GM23338 (cell line): ENCODE results near the gene RYR3.

Experiments used
- CREB1 ChIP-seq: fragments of 250-450 bp; sonication (Bioruptor Pico); IDR thresholded peaks from 2 replicates; pipeline ENCODE4 v1.5.0; 2020; ENCODE audit warnings: low read depth, mild to moderate bottlenecking, moderate library complexity
- EZH2 ChIP-seq: fragments of 200-600 bp; sonication (generic); IDR thresholded peaks from one replicate; pipeline ENCODE4 v1.8.0; 2017; ENCODE audit warnings: antibody characterized with exemption, mild to moderate bottlenecking, low read depth; ENCODE audit not compliant: unreplicated experiment
- EZH2phosphoT487 ChIP-seq: fragments of 200-600 bp; sonication (generic); IDR thresholded peaks from one replicate; pipeline ENCODE4 v1.8.1; 2018; ENCODE audit warnings: antibody characterized with exemption; ENCODE audit not compliant: unreplicated experiment
- JUNB ChIP-seq: IDR thresholded peaks from one replicate; pipeline ENCODE4 v1.6.1; 2016; ENCODE audit warnings: antibody characterized with exemption; ENCODE audit not compliant: unreplicated experiment
- POLR2AphosphoS5 ChIP-seq: IDR thresholded peaks from 2 replicates; pipeline ENCODE4 v1.6.1; 2016; ENCODE audit warnings: antibody characterized with exemption, low read depth
- ZNF114 ChIP-seq: fragments of 250-450 bp; sonication (Bioruptor Pico); IDR thresholded peaks from 2 replicates; pipeline ENCODE4 v1.5.0; 2020; ENCODE audit warnings: mild to moderate bottlenecking, moderate library complexity
- ZNF331 ChIP-seq: fragments of 250-450 bp; sonication (Bioruptor Pico); IDR thresholded peaks from 2 replicates; pipeline ENCODE4 v1.5.0; 2020; ENCODE audit warnings: low read depth, mild to moderate bottlenecking, moderate library complexity
- TF ChIP-seq, protein P1 (sequence below), 2 experiments: fragments of 200-600 bp in 1 of 2; sonication (generic) in 1 of 2; conservative IDR thresholded peaks; 2 replicates each; pipeline versions ENCODE4 v1.5.1 to v1.6.1; 2016 to 2017; ENCODE audit warnings: antibody characterized with exemption in 2 of 2, low read depth in 2 of 2, mild to moderate bottlenecking in 2 of 2, moderate library complexity in 1 of 2
- TF ChIP-seq, protein P2 (sequence below): IDR thresholded peaks from one replicate; pipeline ENCODE4 v1.6.1; 2018; ENCODE audit warnings: antibody characterized with exemption; ENCODE audit not compliant: unreplicated experiment

DNA sequence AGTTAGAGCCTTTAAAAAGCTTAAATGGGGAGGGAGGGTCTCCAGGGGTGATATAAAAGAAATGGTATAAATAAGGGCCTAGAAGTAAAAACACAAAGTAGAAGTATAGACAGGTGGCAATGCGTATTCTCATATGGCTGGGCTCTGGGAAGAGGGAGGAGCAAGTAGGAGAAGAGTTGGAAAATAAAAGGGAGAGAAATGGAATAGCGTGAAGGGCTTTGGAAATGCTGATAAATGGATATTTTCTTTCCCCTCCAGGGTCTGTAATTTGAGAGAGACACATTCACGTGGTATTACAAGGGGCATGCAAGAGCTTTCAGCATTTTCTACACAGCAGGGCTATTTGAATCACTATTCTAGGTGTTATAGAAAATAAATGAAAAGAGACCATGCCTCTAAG is 313.7 kb downstream of the RYR3 start:
- TF ChIP-seq, protein P1, sequence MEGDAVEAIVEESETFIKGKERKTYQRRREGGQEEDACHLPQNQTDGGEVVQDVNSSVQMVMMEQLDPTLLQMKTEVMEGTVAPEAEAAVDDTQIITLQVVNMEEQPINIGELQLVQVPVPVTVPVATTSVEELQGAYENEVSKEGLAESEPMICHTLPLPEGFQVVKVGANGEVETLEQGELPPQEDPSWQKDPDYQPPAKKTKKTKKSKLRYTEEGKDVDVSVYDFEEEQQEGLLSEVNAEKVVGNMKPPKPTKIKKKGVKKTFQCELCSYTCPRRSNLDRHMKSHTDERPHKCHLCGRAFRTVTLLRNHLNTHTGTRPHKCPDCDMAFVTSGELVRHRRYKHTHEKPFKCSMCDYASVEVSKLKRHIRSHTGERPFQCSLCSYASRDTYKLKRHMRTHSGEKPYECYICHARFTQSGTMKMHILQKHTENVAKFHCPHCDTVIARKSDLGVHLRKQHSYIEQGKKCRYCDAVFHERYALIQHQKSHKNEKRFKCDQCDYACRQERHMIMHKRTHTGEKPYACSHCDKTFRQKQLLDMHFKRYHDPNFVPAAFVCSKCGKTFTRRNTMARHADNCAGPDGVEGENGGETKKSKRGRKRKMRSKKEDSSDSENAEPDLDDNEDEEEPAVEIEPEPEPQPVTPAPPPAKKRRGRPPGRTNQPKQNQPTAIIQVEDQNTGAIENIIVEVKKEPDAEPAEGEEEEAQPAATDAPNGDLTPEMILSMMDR (conservative IDR thresholded peaks at IDR 0.05; ENCODE audit: low read depth in 2 of 2), result no peak
- TF ChIP-seq POLR2AphosphoS5 (no peak), EZH2phosphoT487 (no peak), ZNF331 (CRISPR knock-in tag) (no peak), EZH2 (no peak), ZNF114 (CRISPR knock-in tag) (no peak), JUNB (no peak), CREB1 (CRISPR knock-in tag) (no peak)
- TF ChIP-seq, protein P2, sequence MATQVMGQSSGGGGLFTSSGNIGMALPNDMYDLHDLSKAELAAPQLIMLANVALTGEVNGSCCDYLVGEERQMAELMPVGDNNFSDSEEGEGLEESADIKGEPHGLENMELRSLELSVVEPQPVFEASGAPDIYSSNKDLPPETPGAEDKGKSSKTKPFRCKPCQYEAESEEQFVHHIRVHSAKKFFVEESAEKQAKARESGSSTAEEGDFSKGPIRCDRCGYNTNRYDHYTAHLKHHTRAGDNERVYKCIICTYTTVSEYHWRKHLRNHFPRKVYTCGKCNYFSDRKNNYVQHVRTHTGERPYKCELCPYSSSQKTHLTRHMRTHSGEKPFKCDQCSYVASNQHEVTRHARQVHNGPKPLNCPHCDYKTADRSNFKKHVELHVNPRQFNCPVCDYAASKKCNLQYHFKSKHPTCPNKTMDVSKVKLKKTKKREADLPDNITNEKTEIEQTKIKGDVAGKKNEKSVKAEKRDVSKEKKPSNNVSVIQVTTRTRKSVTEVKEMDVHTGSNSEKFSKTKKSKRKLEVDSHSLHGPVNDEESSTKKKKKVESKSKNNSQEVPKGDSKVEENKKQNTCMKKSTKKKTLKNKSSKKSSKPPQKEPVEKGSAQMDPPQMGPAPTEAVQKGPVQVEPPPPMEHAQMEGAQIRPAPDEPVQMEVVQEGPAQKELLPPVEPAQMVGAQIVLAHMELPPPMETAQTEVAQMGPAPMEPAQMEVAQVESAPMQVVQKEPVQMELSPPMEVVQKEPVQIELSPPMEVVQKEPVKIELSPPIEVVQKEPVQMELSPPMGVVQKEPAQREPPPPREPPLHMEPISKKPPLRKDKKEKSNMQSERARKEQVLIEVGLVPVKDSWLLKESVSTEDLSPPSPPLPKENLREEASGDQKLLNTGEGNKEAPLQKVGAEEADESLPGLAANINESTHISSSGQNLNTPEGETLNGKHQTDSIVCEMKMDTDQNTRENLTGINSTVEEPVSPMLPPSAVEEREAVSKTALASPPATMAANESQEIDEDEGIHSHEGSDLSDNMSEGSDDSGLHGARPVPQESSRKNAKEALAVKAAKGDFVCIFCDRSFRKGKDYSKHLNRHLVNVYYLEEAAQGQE, result no peak
